BJ (cell line): ENCODE data around the gene C6orf141. TPM values are rescaled to one million over a fixed set of nuclear protein-coding genes. Genes with fewer than 3 reads are reported as not detected.
"Not testable (repeated sequence)": the region's sequence is repeated elsewhere in the genome, so short reads cannot be mapped to it uniquely, and the experiment has no call there.

ENCODE experiments used
- CTCF ChIA-PET: fragments of 350-600 bp; formaldehyde crosslinking; extraction: SDS; loops from one replicate; lab custom pipeline; 2021; ENCODE audit warnings: antibody characterized with exemption, inconsistent platforms; lab: Yijun Ruan, JAX
- POLR2A ChIA-PET: fragments of 300-600 bp; sonication (Branson Sonifier 250); formaldehyde crosslinking; extraction: SDS; loops from one replicate; lab custom pipeline; 2021; ENCODE audit warnings: antibody characterized with exemption; lab: Charles Lee
- DNase-seq: peaks from one replicate; pipeline ENCODE4 v3.0.0-alpha.2; 2011; ENCODE audit warnings: low read depth
- H3K27me3 ChIP-seq: 2 replicates; pipeline ENCODE4 v1.6.0; 2011; ENCODE audit warnings: low read length; ENCODE audit not compliant: control insufficient read depth, insufficient read depth
- H3K36me3 ChIP-seq: 2 replicates; pipeline ENCODE4 v1.5.1; 2011; ENCODE audit warnings: low read length; ENCODE audit not compliant: control insufficient read depth, insufficient read depth
- H3K4me3 ChIP-seq: 2 replicates; pipeline ENCODE4 v1.5.1; 2011; ENCODE audit warnings: low read depth, mild to moderate bottlenecking, control low read depth, low read length
- polyA plus RNA-seq: library from polyadenylated mRNA; depleted of rRNA; stranded (reverse); fragments of >200 nt; gene quantifications from 2 replicates; pipeline ENCODE4 v1.2.3, GENCODE V29; 2011; rRNA removed
- TF ChIP-seq, protein P1 (sequence below): IDR thresholded peaks from 2 replicates; pipeline ENCODE4 v1.5.1; 2011; ENCODE audit warnings: low read depth, mild to moderate bottlenecking, control low read depth, inconsistent platforms, low read length, moderate library complexity; ENCODE audit not compliant: insufficient read depth

Gene C6orf141
- polyA plus RNA-seq, 1 experiment: 0.22 TPM

- Histone ChIP-seq H3K27me3 (no peaks in the 10 kb centered on the region), H3K4me3 (no peak overlapping the region), H3K36me3 (no peaks in the 10 kb centered on the region)
- TF ChIP-seq, protein P1, sequence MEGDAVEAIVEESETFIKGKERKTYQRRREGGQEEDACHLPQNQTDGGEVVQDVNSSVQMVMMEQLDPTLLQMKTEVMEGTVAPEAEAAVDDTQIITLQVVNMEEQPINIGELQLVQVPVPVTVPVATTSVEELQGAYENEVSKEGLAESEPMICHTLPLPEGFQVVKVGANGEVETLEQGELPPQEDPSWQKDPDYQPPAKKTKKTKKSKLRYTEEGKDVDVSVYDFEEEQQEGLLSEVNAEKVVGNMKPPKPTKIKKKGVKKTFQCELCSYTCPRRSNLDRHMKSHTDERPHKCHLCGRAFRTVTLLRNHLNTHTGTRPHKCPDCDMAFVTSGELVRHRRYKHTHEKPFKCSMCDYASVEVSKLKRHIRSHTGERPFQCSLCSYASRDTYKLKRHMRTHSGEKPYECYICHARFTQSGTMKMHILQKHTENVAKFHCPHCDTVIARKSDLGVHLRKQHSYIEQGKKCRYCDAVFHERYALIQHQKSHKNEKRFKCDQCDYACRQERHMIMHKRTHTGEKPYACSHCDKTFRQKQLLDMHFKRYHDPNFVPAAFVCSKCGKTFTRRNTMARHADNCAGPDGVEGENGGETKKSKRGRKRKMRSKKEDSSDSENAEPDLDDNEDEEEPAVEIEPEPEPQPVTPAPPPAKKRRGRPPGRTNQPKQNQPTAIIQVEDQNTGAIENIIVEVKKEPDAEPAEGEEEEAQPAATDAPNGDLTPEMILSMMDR: peak; percentile 24; the same call in 1 of the 2 replicates
- CTCF ChIA-PET: interaction anchor here (3.0 kb wide), 1 partner anchor 39 kb away, joined by 11 read pairs; no protein-coding TSS in a partner anchor
- POLR2A ChIA-PET: no interaction called here
- no peak for DNase-seq
Observed at GRCh38 chr6:49570474-49571079, 20.1 kb downstream of the C6orf141 start.

- no peak for DNase-seq
- TF ChIP-seq, protein P1: no peak
- Histone ChIP-seq H3K36me3 (no peaks in the 10 kb centered on the region), H3K27me3 (no peaks in the 10 kb centered on the region), H3K4me3 (no peak overlapping the region)
- ChIA-PET POLR2A (no interaction called here), CTCF (no interaction called here)
Observed at GRCh38 chr6:49576618-49577017, 26.1 kb downstream of the C6orf141 start.

- H3K4me3 ChIP-seq: no peak overlapping the region
- ChIA-PET POLR2A (no interaction called here), CTCF (no interaction called here)
- no peaks in the 10 kb centered on the region for H3K36me3 ChIP-seq
- TF ChIP-seq, protein P1: no peak
- no peaks in the 10 kb centered on the region for H3K27me3 ChIP-seq
- no peak for DNase-seq
Observed at GRCh38 chr6:49579649-49580048, 29.2 kb downstream of the C6orf141 start.

DNA sequence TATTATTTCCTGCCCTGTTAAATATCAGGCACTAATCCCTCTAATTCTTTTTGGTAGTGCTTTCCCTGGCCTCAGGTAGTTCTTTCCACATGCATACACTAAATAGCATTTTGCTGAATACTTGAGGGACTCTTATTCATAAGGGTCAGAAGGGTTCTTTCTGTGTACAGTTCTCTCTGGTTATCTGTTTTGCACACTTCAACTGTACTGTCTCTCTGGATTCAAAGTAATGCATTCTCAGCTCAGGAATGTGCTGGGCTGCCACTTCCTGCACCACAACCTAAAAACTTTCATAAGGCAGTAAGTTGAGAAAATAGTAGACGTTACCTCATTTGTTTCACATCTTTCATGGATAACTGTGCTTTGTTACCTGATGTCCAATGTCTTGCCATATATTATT is 32.1 kb downstream of the C6orf141 start:
- DNase-seq: no peak
- no peak overlapping the region for H3K4me3 ChIP-seq
- ChIA-PET CTCF (interaction anchor here (0.7 kb wide), 1 partner anchor 29 kb away, joined by 3 read pairs; no protein-coding TSS in a partner anchor), POLR2A (no interaction called here)
- TF ChIP-seq, protein P1: no peak
- no peaks in the 10 kb centered on the region for H3K36me3 ChIP-seq
- H3K27me3 ChIP-seq: no peaks in the 10 kb centered on the region

GRCh38 chr6:49587262-49587661 is 36.8 kb downstream of the C6orf141 start:
- DNase-seq, POLR2A ChIA-PET, H3K4me3 ChIP-seq, CTCF ChIA-PET, H3K27me3 ChIP-seq, H3K36me3 ChIP-seq: not testable (repeated sequence)

Other genes with a start within 250 kb of the C6orf141 start
- 10.2 and 18.7 TPM in 2 replicates for gene MMUT, start 87.4 kb upstream of the C6orf141 start, polyA plus RNA-seq
- gene CENPQ, start 87.3 kb upstream of the C6orf141 start, polyA plus RNA-seq: 2.1 and 4.7 TPM in 2 replicates
- not detected in 2 replicates for gene GLYATL3, start 50.7 kb upstream of the C6orf141 start, polyA plus RNA-seq
- gene RHAG, start 86.2 kb downstream of the C6orf141 start, polyA plus RNA-seq: not detected in 2 replicates
- gene CRISP2, start 162.9 kb downstream of the C6orf141 start, polyA plus RNA-seq: not detected in 2 replicates
- gene CRISP3, start 193.7 kb downstream of the C6orf141 start, polyA plus RNA-seq: not detected in 2 replicates
- gene PGK2, start 236.6 kb downstream of the C6orf141 start, polyA plus RNA-seq: not detected in 2 replicates